Measurements from ENCODE around the gene GALNT6.

GALNT6 gene

DNA sequence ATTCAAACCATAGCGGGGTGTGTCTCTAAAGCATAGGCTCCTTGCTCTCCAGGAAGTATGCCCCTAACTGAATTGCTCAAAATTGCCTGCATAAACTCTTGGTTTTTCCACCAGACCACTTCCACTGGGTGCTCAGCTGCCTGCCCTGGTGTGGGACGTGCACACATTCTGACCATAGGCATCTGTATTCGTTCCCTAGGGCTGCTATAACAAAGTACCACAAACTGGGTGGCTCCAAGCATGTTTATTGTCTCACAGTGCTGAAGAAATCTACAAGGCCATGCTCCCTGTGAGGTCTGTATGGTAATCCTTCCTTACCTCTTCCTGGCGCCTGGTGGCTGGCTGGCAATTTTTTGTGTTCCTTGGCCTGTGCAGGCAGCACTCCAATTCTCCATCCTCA, 16.4 kb upstream of the GALNT6 start:
- H3K4me3 ChIP-seq (ENCODE audit: severe bottlenecking): no peak overlapping the region
- TF ChIP-seq, protein P1, sequence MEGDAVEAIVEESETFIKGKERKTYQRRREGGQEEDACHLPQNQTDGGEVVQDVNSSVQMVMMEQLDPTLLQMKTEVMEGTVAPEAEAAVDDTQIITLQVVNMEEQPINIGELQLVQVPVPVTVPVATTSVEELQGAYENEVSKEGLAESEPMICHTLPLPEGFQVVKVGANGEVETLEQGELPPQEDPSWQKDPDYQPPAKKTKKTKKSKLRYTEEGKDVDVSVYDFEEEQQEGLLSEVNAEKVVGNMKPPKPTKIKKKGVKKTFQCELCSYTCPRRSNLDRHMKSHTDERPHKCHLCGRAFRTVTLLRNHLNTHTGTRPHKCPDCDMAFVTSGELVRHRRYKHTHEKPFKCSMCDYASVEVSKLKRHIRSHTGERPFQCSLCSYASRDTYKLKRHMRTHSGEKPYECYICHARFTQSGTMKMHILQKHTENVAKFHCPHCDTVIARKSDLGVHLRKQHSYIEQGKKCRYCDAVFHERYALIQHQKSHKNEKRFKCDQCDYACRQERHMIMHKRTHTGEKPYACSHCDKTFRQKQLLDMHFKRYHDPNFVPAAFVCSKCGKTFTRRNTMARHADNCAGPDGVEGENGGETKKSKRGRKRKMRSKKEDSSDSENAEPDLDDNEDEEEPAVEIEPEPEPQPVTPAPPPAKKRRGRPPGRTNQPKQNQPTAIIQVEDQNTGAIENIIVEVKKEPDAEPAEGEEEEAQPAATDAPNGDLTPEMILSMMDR (IDR thresholded peaks at IDR 0.05; ENCODE audit: poor library complexity, severe bottlenecking): no peak

DNA sequence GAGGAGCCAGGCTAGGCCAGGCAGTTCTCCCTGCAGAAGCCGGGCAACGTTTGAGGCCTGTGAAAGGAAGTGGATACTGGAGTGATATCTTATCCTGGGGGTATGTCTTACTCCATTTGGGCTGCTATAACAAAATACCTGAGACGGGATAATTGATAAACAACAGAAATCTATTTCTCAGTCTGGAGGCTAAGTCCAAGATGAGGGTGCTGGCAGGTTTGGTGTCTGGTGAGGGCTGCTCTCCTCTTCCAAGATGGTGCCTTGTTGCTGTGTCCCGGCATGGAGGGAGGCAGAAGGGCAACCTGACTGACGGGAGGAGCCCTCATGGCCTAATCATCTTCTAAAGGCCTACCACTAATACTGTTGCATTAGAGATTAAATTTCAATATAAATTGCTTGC, 15.7 kb upstream of the GALNT6 start:
- H3K4me1 ChIP-seq (ENCODE audit: insufficient read depth, poor library complexity, severe bottlenecking): no peaks in the 10 kb centered on the region
- no peaks in the 10 kb centered on the region for H3K36me3 ChIP-seq (ENCODE audit: low read depth)
- ATAC-seq (ENCODE audit: low read depth): no peak
- H3K27ac ChIP-seq (ENCODE audit: poor library complexity, severe bottlenecking): no peak overlapping the region
- no peak overlapping the region for H3K4me3 ChIP-seq (ENCODE audit: severe bottlenecking)
- TF ChIP-seq, protein P1 (IDR thresholded peaks at IDR 0.05; ENCODE audit: poor library complexity, severe bottlenecking): no peak
- H3K27me3 ChIP-seq (ENCODE audit: insufficient read depth, poor library complexity, severe bottlenecking): no peaks in the 10 kb centered on the region
- H3K9me3 ChIP-seq (ENCODE audit: severe bottlenecking): no peaks in the 10 kb centered on the region
- no peak for DNase-seq (ENCODE audit: low spot score)

More for the DNA sequence above, 16.4 kb upstream of the GALNT6 start:
- Histone ChIP-seq H3K36me3 (ENCODE audit: low read depth) (no peaks in the 10 kb centered on the region), H3K27me3 (ENCODE audit: insufficient read depth, poor library complexity, severe bottlenecking) (no peaks in the 10 kb centered on the region), H3K27ac (ENCODE audit: poor library complexity, severe bottlenecking) (no peak overlapping the region), H3K4me1 (ENCODE audit: insufficient read depth, poor library complexity, severe bottlenecking) (no peaks in the 10 kb centered on the region), H3K9me3 (ENCODE audit: severe bottlenecking) (no peaks in the 10 kb centered on the region)
- ATAC-seq (ENCODE audit: low read depth): no peak
- no peak for DNase-seq (ENCODE audit: low spot score)

DNA sequence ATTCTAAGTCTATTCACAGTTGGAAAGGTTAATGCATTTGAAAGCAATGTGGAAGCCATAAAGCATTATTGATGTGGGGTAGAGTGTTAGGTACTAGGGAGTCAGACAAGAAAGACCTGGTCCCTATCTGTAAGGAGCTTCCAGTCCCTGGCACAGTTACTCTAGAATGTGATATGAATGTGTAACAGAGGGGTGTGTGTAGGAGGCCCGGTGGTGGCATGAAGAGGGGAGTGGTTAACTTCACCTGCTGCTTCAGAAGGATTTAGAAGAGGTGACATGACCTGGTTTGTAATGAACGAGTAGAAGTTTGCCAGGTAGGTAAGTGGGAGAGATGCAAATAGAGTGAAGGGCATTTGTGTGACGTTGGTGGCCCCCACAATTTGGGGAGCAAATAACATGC, 15.1 kb upstream of the GALNT6 start:
- Histone ChIP-seq H3K36me3 (ENCODE audit: low read depth) (no peaks in the 10 kb centered on the region), H3K27ac (ENCODE audit: poor library complexity, severe bottlenecking) (no peak overlapping the region), H3K9me3 (ENCODE audit: severe bottlenecking) (no peaks in the 10 kb centered on the region), H3K4me1 (ENCODE audit: insufficient read depth, poor library complexity, severe bottlenecking) (no peaks in the 10 kb centered on the region), H3K27me3 (ENCODE audit: insufficient read depth, poor library complexity, severe bottlenecking) (no peaks in the 10 kb centered on the region), H3K4me3 (ENCODE audit: severe bottlenecking) (no peak overlapping the region)
- ATAC-seq (ENCODE audit: low read depth): no peak
- DNase-seq (ENCODE audit: low spot score): no peak
- TF ChIP-seq, protein P1 (IDR thresholded peaks at IDR 0.05; ENCODE audit: poor library complexity, severe bottlenecking): no peak

DNA sequence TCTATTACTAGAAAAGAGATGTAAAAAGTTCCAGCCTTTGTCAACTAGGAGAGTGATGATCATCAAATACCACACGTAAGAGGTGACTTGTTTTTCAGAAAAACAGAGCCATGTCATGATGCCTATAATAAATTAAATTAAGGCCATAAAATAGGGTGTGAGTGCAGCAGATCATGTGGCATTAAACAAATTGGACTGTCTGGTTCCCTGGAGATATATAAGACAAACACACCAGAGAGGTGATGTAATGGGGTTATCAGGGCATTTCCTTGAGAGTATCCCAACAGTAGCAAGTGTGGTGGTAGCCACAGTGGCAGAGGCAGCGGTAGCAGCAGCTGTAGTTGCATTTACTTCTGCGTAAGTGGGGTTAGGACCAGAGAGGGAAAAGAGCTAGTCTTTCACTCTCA, 14.6 kb upstream of the GALNT6 start:
- ATAC-seq (ENCODE audit: low read depth): no peak
- H3K27me3 ChIP-seq (ENCODE audit: insufficient read depth, poor library complexity, severe bottlenecking): no peaks in the 10 kb centered on the region

DNA sequence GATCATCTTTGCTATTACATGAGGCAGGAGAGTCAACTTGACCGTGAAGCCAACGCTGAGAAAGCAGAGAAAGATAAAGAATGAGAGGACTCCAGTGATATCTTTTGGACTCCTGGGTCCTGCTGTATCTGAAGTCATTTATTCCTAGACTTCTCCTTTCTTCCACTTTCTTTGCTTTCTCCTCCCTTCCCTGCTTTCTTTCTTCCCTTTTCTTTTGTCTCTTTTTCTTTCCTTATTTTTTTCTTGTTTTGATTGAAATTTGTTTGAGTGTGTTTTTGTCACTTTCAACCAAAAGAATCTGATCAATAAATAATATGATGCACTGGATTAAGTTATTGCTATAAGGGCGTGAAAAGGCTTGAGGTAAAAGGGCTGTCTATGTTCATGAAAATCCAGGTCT, 13.4 kb upstream of the GALNT6 start:
- H3K27ac ChIP-seq (ENCODE audit: poor library complexity, severe bottlenecking): no peak overlapping the region
- no peaks in the 10 kb centered on the region for H3K27me3 ChIP-seq (ENCODE audit: insufficient read depth, poor library complexity, severe bottlenecking)
- DNase-seq (ENCODE audit: low spot score): no peak
- ATAC-seq (ENCODE audit: low read depth): no peak
- H3K4me3 ChIP-seq (ENCODE audit: severe bottlenecking): no peak overlapping the region
- H3K4me1 ChIP-seq (ENCODE audit: insufficient read depth, poor library complexity, severe bottlenecking): no peaks in the 10 kb centered on the region
- no peaks in the 10 kb centered on the region for H3K36me3 ChIP-seq (ENCODE audit: low read depth)
- TF ChIP-seq, protein P1 (IDR thresholded peaks at IDR 0.05; ENCODE audit: poor library complexity, severe bottlenecking): no peak
- no peaks in the 10 kb centered on the region for H3K9me3 ChIP-seq (ENCODE audit: severe bottlenecking)

More for the DNA sequence above, 14.6 kb upstream of the GALNT6 start:
- no peaks in the 10 kb centered on the region for H3K36me3 ChIP-seq (ENCODE audit: low read depth)
- no peaks in the 10 kb centered on the region for H3K9me3 ChIP-seq (ENCODE audit: severe bottlenecking)
- DNase-seq (ENCODE audit: low spot score): no peak
- TF ChIP-seq, protein P1 (IDR thresholded peaks at IDR 0.05; ENCODE audit: poor library complexity, severe bottlenecking): no peak
- no peak overlapping the region for H3K27ac ChIP-seq (ENCODE audit: poor library complexity, severe bottlenecking)
- H3K4me3 ChIP-seq (ENCODE audit: severe bottlenecking): no peak overlapping the region
- H3K4me1 ChIP-seq (ENCODE audit: insufficient read depth, poor library complexity, severe bottlenecking): no peaks in the 10 kb centered on the region
